HuH-7 (cell line): Measurements from ENCODE around the gene NUDT14.

Experiments used
- DNase-seq: peaks from one replicate; pipeline ENCODE4 v3.0.0; 2011; ENCODE audit warnings: low spot score

NUDT14 gene

DNA sequence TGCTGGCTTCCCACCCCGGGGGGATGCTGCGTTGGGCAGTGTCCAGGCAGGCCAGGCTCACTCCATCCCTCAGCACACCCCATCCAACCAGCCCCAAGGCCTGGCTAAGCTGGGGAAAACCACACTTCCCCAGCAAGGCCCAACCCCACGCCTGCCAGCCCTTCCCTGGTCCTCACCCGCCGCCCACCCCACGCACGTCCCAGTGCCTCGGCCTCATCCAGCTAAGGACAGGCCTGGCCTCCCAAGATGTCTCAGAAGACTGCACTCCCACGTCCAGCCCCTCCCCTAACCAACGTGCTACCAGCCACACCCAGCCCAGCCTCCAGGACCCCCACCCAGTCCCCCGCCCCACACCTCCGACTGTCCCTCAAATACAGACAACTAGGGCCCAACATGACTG lies 22.3 kb downstream of the NUDT14 start:
- no peak for DNase-seq

- no peak for DNase-seq
Measured at GRCh38 chr14:105157872-105158271, 23.2 kb downstream of the NUDT14 start.

- DNase-seq = no peak
Measured at GRCh38 chr14:105156414-105157375, 24.4 kb downstream of the NUDT14 start.

DNA sequence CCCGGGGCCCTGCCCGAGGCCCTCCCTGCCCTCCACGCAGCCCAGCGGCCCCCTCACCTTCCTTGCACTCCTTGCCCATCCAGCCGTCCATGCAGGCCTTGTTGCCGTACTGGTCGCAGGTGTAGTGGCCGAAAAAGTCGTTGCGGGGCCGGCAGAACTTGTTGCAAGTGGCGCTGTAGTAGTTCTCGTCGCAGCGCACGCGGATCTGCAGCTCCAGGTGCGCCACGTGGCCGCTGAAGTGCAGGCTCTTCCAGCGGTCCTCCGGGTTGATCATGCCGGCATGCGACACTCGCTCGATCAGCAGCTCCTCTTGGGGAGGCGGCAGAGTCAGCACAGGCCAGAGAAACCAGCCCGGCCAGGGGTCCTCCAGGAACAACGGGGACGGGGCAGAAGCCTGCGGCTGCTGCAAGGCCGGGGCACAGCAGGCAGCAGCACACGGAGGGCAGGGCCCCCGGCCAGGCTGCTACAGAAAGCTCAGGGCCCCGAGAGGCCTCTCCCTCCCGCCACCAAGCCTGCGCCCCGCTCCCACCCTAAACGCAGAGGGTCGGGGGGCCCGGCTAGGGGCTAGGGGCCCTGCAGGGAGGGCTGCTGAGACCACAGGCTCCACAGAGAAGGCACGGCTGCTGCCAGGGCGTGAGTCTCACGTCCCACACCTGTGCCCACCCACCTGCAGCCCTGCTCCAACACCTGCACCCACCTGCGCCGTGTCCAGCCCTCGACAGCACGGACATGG lies 25.3 kb downstream of the NUDT14 start:
- no peak for DNase-seq

GRCh38 chr14:105155071-105155651 lies 26.0 kb downstream of the NUDT14 start:
- no peak for DNase-seq

- DNase-seq = no peak
Measured at GRCh38 chr14:105154476-105154871, 26.6 kb downstream of the NUDT14 start.

- DNase-seq = no peak
Measured at GRCh38 chr14:105153739-105154475, 27.2 kb downstream of the NUDT14 start.

DNA sequence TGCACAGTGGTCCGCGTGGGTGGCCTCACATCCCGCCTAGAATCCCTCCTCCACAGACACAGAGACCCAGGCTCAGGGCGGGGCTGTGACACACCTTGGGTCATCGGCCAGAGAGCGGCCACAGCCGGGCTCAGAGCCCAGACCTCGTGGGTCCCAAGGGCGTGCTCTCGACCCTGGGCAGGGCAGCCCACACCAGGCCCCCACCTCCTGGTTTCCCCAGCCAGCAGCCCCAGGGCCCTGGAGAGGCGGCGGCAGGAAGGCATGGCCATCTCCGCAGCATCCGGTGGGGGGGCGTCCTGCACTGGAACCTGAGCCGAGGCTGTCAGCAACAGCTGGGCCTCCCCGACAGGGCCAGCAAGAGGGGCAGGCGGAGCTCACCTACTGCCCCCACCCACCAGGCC lies 27.8 kb downstream of the NUDT14 start:
- no peak for DNase-seq

- no peak for DNase-seq
Measured at GRCh38 chr14:105152794-105153241, 28.3 kb downstream of the NUDT14 start.

DNA sequence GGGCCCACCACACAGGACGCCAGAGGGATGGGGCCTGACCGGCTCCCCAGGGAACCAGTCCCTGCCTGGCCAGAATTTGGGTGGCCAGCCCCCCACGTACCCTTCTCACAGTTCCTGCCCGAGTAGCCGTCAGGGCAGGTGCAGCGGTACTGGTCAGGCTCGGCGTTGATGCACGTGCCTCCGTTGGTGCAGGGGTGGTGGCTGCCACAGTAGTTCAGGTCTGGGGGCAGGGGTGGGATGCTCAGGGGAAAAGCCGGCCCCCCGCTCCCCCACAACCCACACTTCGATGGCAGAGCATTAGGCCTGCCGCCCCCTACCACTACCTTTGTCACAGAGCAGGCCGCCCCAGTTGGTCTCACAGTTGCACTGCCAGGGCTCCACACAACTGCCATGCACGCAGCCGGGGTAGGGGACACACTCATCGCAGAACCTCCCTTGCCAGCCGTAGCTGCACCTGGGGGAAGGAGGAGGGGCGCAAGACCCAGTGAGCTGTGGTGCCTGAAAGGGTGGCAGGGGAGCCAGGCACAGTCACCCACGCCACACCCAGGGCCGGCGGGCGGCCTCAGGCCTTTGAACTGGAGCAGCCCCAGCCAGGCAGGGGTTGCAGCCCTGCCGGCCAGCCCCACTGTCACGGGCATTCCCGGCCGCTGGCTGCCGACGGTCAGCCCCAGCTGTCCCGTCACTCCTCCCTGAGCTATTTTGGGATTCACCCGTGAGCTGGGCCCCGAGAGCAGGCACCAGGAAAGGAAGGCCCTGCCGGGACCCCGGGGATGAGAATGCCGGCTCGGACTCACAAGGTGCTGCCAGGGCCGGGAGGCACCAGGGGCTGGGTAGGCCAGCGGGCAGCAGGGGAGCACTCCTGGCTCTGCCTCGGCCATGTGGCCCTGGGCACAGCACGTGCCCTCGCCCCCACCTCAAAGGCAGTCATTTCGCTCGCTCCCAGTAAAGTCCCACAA lies 29.0 kb downstream of the NUDT14 start:
- DNase-seq = no peak

DNA sequence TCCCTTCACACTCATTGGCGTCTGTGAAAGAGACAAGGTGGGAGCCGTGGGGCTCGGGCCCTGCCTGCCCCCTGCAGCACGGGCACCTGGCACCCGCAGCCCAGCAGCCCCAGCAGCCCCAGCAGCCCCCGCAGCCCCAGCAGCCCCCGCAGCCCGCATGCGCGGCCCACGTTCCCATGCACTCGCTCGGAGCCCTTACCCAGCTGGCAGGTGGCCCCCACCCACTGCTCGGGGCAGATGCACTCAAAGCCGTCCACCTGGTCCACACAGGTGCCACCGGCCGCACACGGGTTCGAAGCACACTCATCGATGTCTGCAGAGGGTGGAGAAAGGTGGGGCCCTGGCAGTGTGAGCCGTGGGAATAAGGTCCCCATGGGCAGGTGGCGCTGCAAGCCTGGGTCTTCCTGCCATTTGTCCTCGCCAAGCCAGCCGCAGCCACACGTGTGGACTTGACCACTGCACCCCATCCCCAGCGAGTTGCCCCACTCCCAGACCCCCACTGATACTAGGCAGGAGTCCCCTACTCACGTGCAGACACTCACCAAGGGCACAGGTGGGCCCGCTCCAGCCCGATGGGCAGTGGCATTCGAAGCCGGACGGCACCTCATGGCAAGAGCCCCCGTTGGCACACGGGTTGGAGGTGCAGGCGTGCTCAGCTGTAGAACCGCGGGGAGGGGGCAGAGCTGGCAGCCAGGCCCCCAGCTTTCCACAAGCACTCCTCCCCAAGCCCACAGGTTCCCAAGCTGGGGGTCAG lies 29.9 kb downstream of the NUDT14 start:
- no peak for DNase-seq

DNA sequence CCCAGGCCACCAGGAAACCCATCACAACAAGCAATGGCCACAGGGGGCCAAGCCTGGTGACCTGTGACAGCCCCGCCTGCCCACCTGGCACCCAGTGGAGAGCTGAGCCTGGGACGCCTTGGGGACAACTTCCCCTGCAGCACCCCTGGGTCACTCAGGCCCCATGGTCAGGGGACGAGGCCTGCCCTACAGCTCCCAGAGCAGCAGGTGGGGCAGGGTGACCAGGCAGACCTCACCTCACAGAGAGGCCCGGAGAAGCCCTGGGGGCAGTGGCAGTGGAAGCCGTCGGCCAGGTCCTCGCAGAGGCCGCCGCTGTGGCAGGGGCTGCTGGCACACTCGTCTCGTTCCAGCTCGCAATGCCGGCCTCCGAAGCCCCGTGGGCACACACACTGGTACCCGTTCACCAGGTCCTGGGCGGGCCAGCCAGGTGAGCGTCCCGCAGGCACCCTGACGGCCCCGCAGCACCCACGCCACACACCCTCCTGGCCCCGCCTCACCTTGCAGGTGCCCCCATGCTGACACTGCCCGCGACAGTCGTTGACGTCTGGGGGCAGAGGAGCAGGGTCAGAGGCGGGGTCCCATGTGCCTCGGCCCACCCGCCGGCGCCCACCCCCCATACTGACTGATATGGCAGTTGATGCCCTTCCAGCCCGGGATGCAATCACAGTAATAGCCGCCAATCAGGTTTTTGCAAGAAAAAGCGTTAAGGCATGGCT lies 30.6 kb downstream of the NUDT14 start:
- DNase-seq = no peak

GRCh38 chr14:105150026-105150367 lies 31.1 kb downstream of the NUDT14 start:
- DNase-seq = no peak

- no peak for DNase-seq
Measured at GRCh38 chr14:105149146-105149781, 31.8 kb downstream of the NUDT14 start.

GRCh38 chr14:105148604-105149145 lies 32.4 kb downstream of the NUDT14 start:
- no peak for DNase-seq

- no peak for DNase-seq
Measured at GRCh38 chr14:105147671-105148603, 33.2 kb downstream of the NUDT14 start.

DNA sequence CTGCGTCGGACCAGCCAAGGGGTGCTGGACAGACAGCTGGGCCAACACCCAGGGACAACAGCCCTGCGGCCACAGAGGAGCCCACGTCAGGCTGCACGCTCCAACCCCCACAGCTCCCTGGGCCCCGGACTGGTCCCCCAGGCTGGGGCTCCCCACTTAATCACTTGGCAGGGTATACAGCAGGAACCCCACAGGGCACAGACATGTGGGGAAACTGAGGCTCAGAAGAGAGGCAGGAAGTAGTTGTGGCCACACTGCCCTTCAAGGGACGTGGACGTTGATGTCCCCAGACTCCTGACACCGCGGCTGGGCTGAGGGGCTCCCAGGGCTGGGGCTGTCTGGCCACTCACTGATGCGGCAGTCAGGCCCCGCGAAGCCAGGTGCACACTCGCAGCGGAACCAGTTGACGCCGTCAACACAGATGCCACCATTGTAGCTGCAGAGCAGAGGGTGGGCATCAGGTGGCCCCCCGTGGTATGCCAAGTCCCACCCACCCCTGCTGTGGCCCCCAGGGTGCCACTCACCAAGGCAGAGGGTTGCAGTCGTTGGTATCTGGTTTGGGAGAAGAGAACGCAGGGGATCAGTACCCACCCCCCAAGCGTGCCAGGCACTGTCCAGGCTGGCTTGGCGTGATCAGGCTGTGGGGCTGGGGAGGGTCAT lies 34.0 kb downstream of the NUDT14 start:
- no peak for DNase-seq
